H1 (cell line): ENCODE data around the gene STXBP5. TPM values are rescaled to one million over a fixed set of nuclear protein-coding genes. Genes with fewer than 3 reads are reported as not detected.
A peak's percentile ranks its signal among the peaks of the same experiment; 100 is the strongest.

Experiments
- CTCF ChIA-PET: fragments of 300-600 bp; sonication (Branson Sonifier 250); formaldehyde crosslinking; loops from one replicate; lab custom pipeline; 2021; ENCODE audit not compliant: partially characterized antibody; lab: Charles Lee
- POLR2A ChIA-PET: fragments of 300-600 bp; sonication (Branson Sonifier 250); formaldehyde crosslinking; loops from one replicate; lab custom pipeline; 2021; ENCODE audit warnings: inconsistent platforms; ENCODE audit not compliant: partially characterized antibody; lab: Charles Lee
- DNase-seq, 2 experiments: peaks; one replicate each; pipeline versions ENCODE4 v3.0.0 to v3.0.0-alpha.2; 2010 to 2022; ENCODE audit warnings: low spot score in 2 of 2, low read depth in 1 of 2, mixed read lengths in 1 of 2
- FAIRE-seq: peaks from 2 replicates; lab custom pipeline; 2011; peaks lifted over from hg19 to GRCh38; lab: Jason Lieb, UNC
- H2AFZ ChIP-seq: 2 replicates; pipeline ENCODE4 v1.8.1; 2012; ENCODE audit warnings: low read length, inconsistent platforms
- H2AK5ac ChIP-seq: 2 replicates; pipeline ENCODE4 v1.6.1; 2013; ENCODE audit warnings: low read depth, low read length
- H2BK120ac ChIP-seq: replicated peaks from 2 replicates; pipeline ENCODE3; 2013; ENCODE audit warnings: low read depth, low read length, inconsistent platforms
- H2BK12ac ChIP-seq: 2 replicates; pipeline ENCODE4 v1.6.1; 2013; ENCODE audit warnings: low read depth, low read length
- H2BK15ac ChIP-seq: 2 replicates; pipeline ENCODE4 v1.6.1; 2013; ENCODE audit warnings: low read length
- H2BK20ac ChIP-seq: 2 replicates; pipeline ENCODE4 v1.6.1; 2013; ENCODE audit warnings: low read length
- H2BK5ac ChIP-seq: 2 replicates; pipeline ENCODE4 v1.6.1; 2013; ENCODE audit warnings: low read depth, low read length
- H3K14ac ChIP-seq: 2 replicates; pipeline ENCODE4 v1.6.1; 2013; ENCODE audit warnings: inconsistent platforms; ENCODE audit not compliant: insufficient read length
- H3K18ac ChIP-seq: 2 replicates; pipeline ENCODE4 v1.6.1; 2013; ENCODE audit warnings: low read length; ENCODE audit errors: extremely low read depth
- H3K23ac ChIP-seq: 2 replicates; pipeline ENCODE4 v1.6.1; 2013; ENCODE audit warnings: inconsistent platforms; ENCODE audit not compliant: insufficient read length
- H3K23me2 ChIP-seq: 2 replicates; pipeline ENCODE4 v1.6.1; 2013; ENCODE audit warnings: low read depth, low read length
- H3K27ac ChIP-seq: 2 replicates; pipeline ENCODE4 v1.6.1; 2011; ENCODE audit warnings: low read depth, low read length, inconsistent platforms
- H3K27me3 ChIP-seq, 4 experiments: replicated peaks in 1 of 4; 1 replicate in 1 of 4; 2 replicates in 3 of 4; pipeline versions ENCODE4 v1.6.1 to v1.8.1; 2011 to 2013; ENCODE audit warnings: low read length in 3 of 4, mild to moderate bottlenecking in 3 of 4, inconsistent platforms in 2 of 4, mixed read lengths in 2 of 4, moderate library complexity in 1 of 4; ENCODE audit not compliant: control insufficient read depth in 3 of 4, insufficient read depth in 3 of 4; ENCODE audit errors: extremely low read depth in 1 of 4
- H3K36me3 ChIP-seq, 4 experiments: 2 replicates each; pipeline versions ENCODE4 v1.6.1 to v1.8.1; 2011 to 2013; ENCODE audit warnings: mild to moderate bottlenecking in 4 of 4, low read length in 3 of 4, moderate library complexity in 2 of 4, control low read depth in 1 of 4, inconsistent platforms in 1 of 4; ENCODE audit not compliant: insufficient read depth in 4 of 4, control insufficient read depth in 2 of 4
- H3K4ac ChIP-seq: replicated peaks from 2 replicates; pipeline ENCODE3; 2013; ENCODE audit warnings: low read length, low read depth, mixed read lengths, inconsistent platforms; ENCODE audit not compliant: insufficient read length
- H3K4me1 ChIP-seq, 4 experiments: replicated peaks in 1 of 4; 1 replicate in 1 of 4; 2 replicates in 3 of 4; pipeline versions ENCODE4 v1.6.1 to v1.8.1; 2011 to 2013; ENCODE audit warnings: low read length in 3 of 4, inconsistent platforms in 2 of 4, mixed read lengths in 1 of 4; ENCODE audit not compliant: insufficient read depth in 4 of 4, control insufficient read depth in 3 of 4
- H3K4me2 ChIP-seq, 2 experiments: 2 replicates each; pipeline versions ENCODE4 v1.6.1 to v1.8.1; 2011 to 2013; ENCODE audit warnings: low read depth in 2 of 2, low read length in 2 of 2, control low read depth in 1 of 2, inconsistent platforms in 1 of 2, mild to moderate bottlenecking in 1 of 2; ENCODE audit not compliant: insufficient read depth in 1 of 2
- H3K4me3 ChIP-seq, 4 experiments: fragments of 200-600, 300-600 bp in 1 of 4; sonication (generic), shearing (Covaris generic), sonication (Bioruptor Twin) in 1 of 4; 2 replicates each; pipeline versions ENCODE4 v1.5.1 to v1.8.1; 2011 to 2016; ENCODE audit warnings: low read length in 4 of 4, low read depth in 3 of 4, control low read depth in 2 of 4, inconsistent platforms in 2 of 4, mild to moderate bottlenecking in 2 of 4, mixed read lengths in 1 of 4, moderate library complexity in 1 of 4; ENCODE audit not compliant: insufficient read depth in 2 of 4; ENCODE audit errors: extremely low read depth in 1 of 4
- H3K56ac ChIP-seq: replicated peaks from 2 replicates; pipeline ENCODE3; 2013; ENCODE audit warnings: low read depth, mild to moderate bottlenecking, mixed read lengths, low read length, inconsistent platforms; ENCODE audit not compliant: insufficient read length
- H3K79me1 ChIP-seq: 2 replicates; pipeline ENCODE4 v1.6.1; 2013; ENCODE audit warnings: low read depth, low read length, control low read depth
- H3K79me2 ChIP-seq, 2 experiments: 2 replicates each; pipeline versions ENCODE4 v1.6.1 to v1.8.1; 2012 to 2013; ENCODE audit warnings: low read length in 2 of 2, mild to moderate bottlenecking in 2 of 2, inconsistent platforms in 1 of 2; ENCODE audit not compliant: insufficient read depth in 2 of 2, control insufficient read depth in 1 of 2
- H3K9ac ChIP-seq, 4 experiments: replicated peaks in 1 of 4; 1 replicate in 1 of 4; 2 replicates in 3 of 4; pipeline versions ENCODE4 v1.6.1 to v1.8.1; 2011 to 2013; ENCODE audit warnings: low read depth in 3 of 4, low read length in 3 of 4, control low read depth in 2 of 4, mild to moderate bottlenecking in 2 of 4, moderate library complexity in 2 of 4, inconsistent platforms in 1 of 4; ENCODE audit errors: extremely low read depth in 1 of 4
- H3K9me3 ChIP-seq, 2 experiments: 2 replicates each; pipeline versions ENCODE4 v1.6.1 to v1.8.1; 2012 to 2013; ENCODE audit warnings: mild to moderate bottlenecking in 2 of 2, moderate library complexity in 2 of 2, control low read depth in 1 of 2, inconsistent platforms in 1 of 2, low read depth in 1 of 2, low read length in 1 of 2, mixed read lengths in 1 of 2; ENCODE audit not compliant: insufficient read depth in 2 of 2
- H4K20me1 ChIP-seq, 2 experiments: replicated peaks in 1 of 2; 2 replicates each; pipeline versions ENCODE3 to v1.8.1; 2011 to 2013; ENCODE audit warnings: inconsistent platforms in 2 of 2, low read length in 2 of 2, mild to moderate bottlenecking in 1 of 2; ENCODE audit not compliant: insufficient read depth in 2 of 2, control insufficient read depth in 1 of 2
- H4K5ac ChIP-seq: 2 replicates; pipeline ENCODE4 v1.6.1; 2013; ENCODE audit warnings: low read length, low read depth, mixed read lengths, inconsistent platforms; ENCODE audit not compliant: insufficient read length
- H4K8ac ChIP-seq: 2 replicates; pipeline ENCODE4 v1.8.0; 2013; ENCODE audit warnings: mild to moderate bottlenecking, moderate library complexity, low read length, inconsistent platforms; ENCODE audit not compliant: insufficient read depth; ENCODE audit errors: extremely low read depth
- H4K91ac ChIP-seq: replicated peaks from 2 replicates; pipeline ENCODE3; 2013; ENCODE audit warnings: low read length, mixed read lengths, inconsistent platforms; ENCODE audit not compliant: insufficient read length
- ASH2L ChIP-seq: fragments of 200-600, 300-600 bp; sonication (generic); IDR thresholded peaks from one replicate; pipeline ENCODE4 v1.7.1; 2017; ENCODE audit warnings: low read length
- RAD21 ChIP-seq, 2 experiments: IDR thresholded peaks in 1 of 2; conservative IDR thresholded peaks in 1 of 2; 2 replicates each; pipeline ENCODE4 v1.6.1; 2011; ENCODE audit warnings: low read depth in 2 of 2, low read length in 2 of 2, improper control_type of control experiment in 1 of 2, inconsistent platforms in 1 of 2, mild to moderate bottlenecking in 1 of 2, moderate library complexity in 1 of 2
- WGBS, 2 experiments: shearing (Covaris generic) in 1 of 2; methylation state at CpG; one replicate each; pipeline versions ENCODE4 v1.1.6 to v1.1.7; 2013 to 2015; ENCODE audit warnings: low lambda C conversion rate in 2 of 2, mixed read lengths in 2 of 2, inconsistent platforms in 1 of 2, low coverage in 1 of 2, missing lambda C conversion rate in 1 of 2; ENCODE audit not compliant: insufficient replicate concordance in 2 of 2, insufficient coverage in 1 of 2, insufficient read length in 1 of 2; ENCODE audit errors: extremely low coverage in 1 of 2, missing lambda C conversion rate in 1 of 2; 5-methylcytosine and 5-hydroxymethylcytosine counted together
- polyA plus RNA-seq, 7 experiments: library from polyadenylated mRNA; depleted of rRNA in 3 of 7; stranded (reverse) in 5 of 7; unstranded in 2 of 7; fragments of >200 nt in 5 of 7; fragments of 200-250 nt in 2 of 7; gene quantifications; 1 replicate in 5 of 7; 2 replicates in 1 of 7; 4 replicates in 1 of 7; pipeline versions ENCODE4 v1.2.1 to v1.2.3, GENCODE V29; 2011 to 2013; ENCODE audit warnings: missing spikeins in 2 of 7, mixed read lengths in 2 of 7
- total RNA-seq: library from RNA; stranded (reverse); fragmentation: NEBNext Ultra II Directional; extraction: Animal tissue kit (Norgen Biotek cat#: 25700); gene quantifications from 2 replicates; pipeline ENCODE4 v1.2.1, GENCODE V29; 2021
- TF ChIP-seq, protein P1 (sequence below), 3 experiments: IDR thresholded peaks; 1 replicate in 2 of 3; 2 replicates in 1 of 3; pipeline versions ENCODE4 v1.5.1 to v1.6.1; 2011; ENCODE audit warnings: low read length in 3 of 3, mild to moderate bottlenecking in 3 of 3, inconsistent platforms in 2 of 3, low read depth in 1 of 3, moderate library complexity in 1 of 3; ENCODE audit not compliant: insufficient read depth in 1 of 3; ENCODE audit errors: control extremely low read depth in 1 of 3
- TF ChIP-seq, protein P2 (sequence below): IDR thresholded peaks from 2 replicates; pipeline ENCODE4 v1.6.1; 2012; ENCODE audit warnings: inconsistent platforms

Gene STXBP5
- total and polyA plus RNA-seq, 2 of the 8 experiments (the other 6 are each of a cell fraction or from before 2014, with no cell fraction given) = 2.7 to 10.8 TPM

DNA sequence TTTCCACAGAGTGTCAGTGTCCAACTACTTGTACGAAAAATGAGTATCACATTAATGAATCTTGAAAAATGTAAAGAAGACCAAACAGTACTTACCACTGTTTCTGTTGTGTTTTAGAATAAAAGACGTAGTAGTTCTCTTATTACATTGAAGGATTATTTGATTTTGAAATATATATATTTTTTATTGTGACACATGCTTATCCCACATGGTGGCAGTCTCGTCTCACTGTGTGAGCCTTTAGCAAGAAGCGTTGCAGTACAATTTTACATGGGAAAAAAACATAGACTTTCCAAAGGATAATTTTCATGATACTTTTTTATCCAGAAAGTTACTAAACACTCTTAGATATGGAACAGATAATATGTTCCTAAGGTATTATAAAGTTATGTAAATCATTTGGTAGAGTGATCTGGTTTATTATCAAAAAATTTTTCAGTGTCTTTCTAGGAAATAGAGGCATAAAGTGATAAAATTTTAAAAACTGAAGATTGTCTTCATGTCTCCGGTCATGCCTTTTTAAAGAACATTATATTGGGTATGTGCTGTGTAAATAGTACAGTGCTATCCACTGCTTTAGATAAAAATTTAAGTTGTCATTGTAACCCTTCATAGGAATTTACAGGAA lies 186.8 kb downstream of the STXBP5 start:
- no peak overlapping the region for H2BK15ac ChIP-seq
- H4K8ac ChIP-seq = no peak overlapping the region
- H2BK120ac ChIP-seq = no peak overlapping the region
- H2BK5ac ChIP-seq = no peak overlapping the region
- H3K79me1 ChIP-seq = no peaks in the 10 kb centered on the region
- no peaks in the 10 kb centered on the region for H3K23me2 ChIP-seq
- H2BK12ac ChIP-seq = no peak overlapping the region
- H3K36me3 ChIP-seq = no peaks in the 10 kb centered on the region
- ChIA-PET POLR2A (interaction anchor here (1.3 kb wide), 1 partner anchor 57 kb away, joined by 5 read pairs; no protein-coding TSS in a partner anchor), CTCF (interaction anchor here (0.6 to 1.3 kb wide), 15 partner anchors 10 to 785 kb away, joined by 3 to 10 read pairs (median 3); no protein-coding TSS in a partner anchor)
- no peak overlapping the region for H4K5ac ChIP-seq
- H3K9ac ChIP-seq = no peak overlapping the region
- H2BK20ac ChIP-seq = no peak overlapping the region
- H4K91ac ChIP-seq = no peak overlapping the region
- H3K4me3 ChIP-seq = no peak overlapping the region
- H2AFZ ChIP-seq = no peak overlapping the region
- FAIRE-seq (peak; percentile 19), DNase-seq (no peak)
- no peak overlapping the region for H3K18ac ChIP-seq
- no peaks in the 10 kb centered on the region for H4K20me1 ChIP-seq
- no peaks in the 10 kb centered on the region for H3K79me2 ChIP-seq
- H3K9me3 ChIP-seq = no peaks in the 10 kb centered on the region
- H3K27me3 ChIP-seq = no peaks in the 10 kb centered on the region
- no peak overlapping the region for H3K27ac ChIP-seq
- H3K23ac ChIP-seq = no peak overlapping the region
- H3K14ac ChIP-seq = no peak overlapping the region
- H3K56ac ChIP-seq = no peak overlapping the region
- no peaks in the 10 kb centered on the region for H3K4me1 ChIP-seq
- H3K4me2 ChIP-seq = no peak overlapping the region
- no peak overlapping the region for H3K4ac ChIP-seq
- H2AK5ac ChIP-seq = no peak overlapping the region
- 75% methylated on average over 5 of the region's 5 CpGs; no CpG with 5 or more reads in 1 of the 2 experiments for WGBS, 2 experiments
- TF ChIP-seq, protein P1, sequence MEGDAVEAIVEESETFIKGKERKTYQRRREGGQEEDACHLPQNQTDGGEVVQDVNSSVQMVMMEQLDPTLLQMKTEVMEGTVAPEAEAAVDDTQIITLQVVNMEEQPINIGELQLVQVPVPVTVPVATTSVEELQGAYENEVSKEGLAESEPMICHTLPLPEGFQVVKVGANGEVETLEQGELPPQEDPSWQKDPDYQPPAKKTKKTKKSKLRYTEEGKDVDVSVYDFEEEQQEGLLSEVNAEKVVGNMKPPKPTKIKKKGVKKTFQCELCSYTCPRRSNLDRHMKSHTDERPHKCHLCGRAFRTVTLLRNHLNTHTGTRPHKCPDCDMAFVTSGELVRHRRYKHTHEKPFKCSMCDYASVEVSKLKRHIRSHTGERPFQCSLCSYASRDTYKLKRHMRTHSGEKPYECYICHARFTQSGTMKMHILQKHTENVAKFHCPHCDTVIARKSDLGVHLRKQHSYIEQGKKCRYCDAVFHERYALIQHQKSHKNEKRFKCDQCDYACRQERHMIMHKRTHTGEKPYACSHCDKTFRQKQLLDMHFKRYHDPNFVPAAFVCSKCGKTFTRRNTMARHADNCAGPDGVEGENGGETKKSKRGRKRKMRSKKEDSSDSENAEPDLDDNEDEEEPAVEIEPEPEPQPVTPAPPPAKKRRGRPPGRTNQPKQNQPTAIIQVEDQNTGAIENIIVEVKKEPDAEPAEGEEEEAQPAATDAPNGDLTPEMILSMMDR (IDR thresholded peaks at IDR 0.05; ENCODE audit: control extremely low read depth in 1 of 3, insufficient read depth in 1 of 3, low read depth in 1 of 3, low read length in 3 of 3) = peak in 2 of 3 experiments; percentile 29 to 65; a peak in 3 of 4 replicates
- TF ChIP-seq, protein P2, sequence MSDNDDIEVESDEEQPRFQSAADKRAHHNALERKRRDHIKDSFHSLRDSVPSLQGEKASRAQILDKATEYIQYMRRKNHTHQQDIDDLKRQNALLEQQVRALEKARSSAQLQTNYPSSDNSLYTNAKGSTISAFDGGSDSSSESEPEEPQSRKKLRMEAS = no peak
- TF ChIP-seq RAD21 (IDR thresholded peaks at IDR 0.05 in 1 of 2, conservative IDR thresholded peaks at IDR 0.05 in 1 of 2; ENCODE audit: low read depth in 2 of 2, low read length in 2 of 2) (peak; percentile 88 to 93), ASH2L (no peak)
